ENCODE measurements around the gene RELL2.

The RELL2 gene

GRCh38 chr5:141628175-141628788 lies 8.5 kb upstream of the RELL2 start:
- TF ChIP-seq CTCF (IDR thresholded peaks at IDR 0.05; ENCODE audit: low read depth, low read length, poor library complexity, severe bottlenecking) (no peak), EZH2phosphoT487 (IDR thresholded peaks at IDR 0.05; ENCODE audit: borderline replicate concordance, low read length) (no peak)
- H3K4me3 ChIP-seq (ENCODE audit: low read length): no peak overlapping the region
- H3K27me3 ChIP-seq (ENCODE audit: control insufficient read depth, low read length): no peaks in the 10 kb centered on the region
- no peaks in the 10 kb centered on the region; the same call in 1 of the 2 replicates for H3F3A ChIP-seq (ENCODE audit: control insufficient read depth, insufficient read depth)
- H3K9me3 ChIP-seq (ENCODE audit: control insufficient read depth, insufficient read depth, low read length): no peaks in the 10 kb centered on the region
- no peak overlapping the region for H3K27ac ChIP-seq (ENCODE audit: low read depth, low read length)
- peaks cover 22% of the 10 kb centered on the region for H3K79me2 ChIP-seq (ENCODE audit: control insufficient read depth, low read length)
- no peaks in the 10 kb centered on the region for H4K20me1 ChIP-seq (ENCODE audit: control insufficient read depth, insufficient read depth, low read depth, low read length)
- no peak overlapping the region for H3K4me2 ChIP-seq (ENCODE audit: low read length)
- no peaks in the 10 kb centered on the region for H3K9me2 ChIP-seq (replicated peaks; ENCODE audit: control insufficient read depth, low read length)
- peaks cover 87% of the 10 kb centered on the region for H3K36me3 ChIP-seq (ENCODE audit: control insufficient read depth, low read length)
- H3K4me1 ChIP-seq (ENCODE audit: control insufficient read depth, low read length): peaks cover 4% of the 10 kb centered on the region

- no peak overlapping the region for H3K27ac ChIP-seq (ENCODE audit: low read depth, low read length)
- TF ChIP-seq CTCF (IDR thresholded peaks at IDR 0.05; ENCODE audit: low read depth, low read length, poor library complexity, severe bottlenecking) (no peak), EZH2phosphoT487 (IDR thresholded peaks at IDR 0.05; ENCODE audit: borderline replicate concordance, low read length) (no peak)
- H3K36me3 ChIP-seq (ENCODE audit: control insufficient read depth, low read length): peaks cover 86% of the 10 kb centered on the region
- H3K4me3 ChIP-seq (ENCODE audit: low read length): no peak overlapping the region
- H3F3A ChIP-seq (ENCODE audit: control insufficient read depth, insufficient read depth): no peaks in the 10 kb centered on the region
- peaks cover 14% of the 10 kb centered on the region; the same call in 1 of the 2 replicates for H4K20me1 ChIP-seq (ENCODE audit: control insufficient read depth, insufficient read depth, low read depth, low read length)
- H3K9me3 ChIP-seq (ENCODE audit: control insufficient read depth, insufficient read depth, low read length): no peaks in the 10 kb centered on the region
- no peaks in the 10 kb centered on the region for H3K9me2 ChIP-seq (replicated peaks; ENCODE audit: control insufficient read depth, low read length)
- H3K79me2 ChIP-seq (ENCODE audit: control insufficient read depth, low read length): peaks cover 43% of the 10 kb centered on the region
- H3K4me1 ChIP-seq (ENCODE audit: control insufficient read depth, low read length): peaks cover 18% of the 10 kb centered on the region
- no peak overlapping the region for H3K4me2 ChIP-seq (ENCODE audit: low read length)
- H3K27me3 ChIP-seq (ENCODE audit: control insufficient read depth, low read length): no peaks in the 10 kb centered on the region
Measured at GRCh38 chr5:141630570-141631140, 6.1 kb upstream of the RELL2 start.

- no peaks in the 10 kb centered on the region for H3K27me3 ChIP-seq (ENCODE audit: control insufficient read depth, low read length)
Measured at GRCh38 chr5:141632650-141633049, 4.1 kb upstream of the RELL2 start.

More at GRCh38 chr5:141632650-141633049, 4.1 kb upstream of the RELL2 start:
- peaks cover 62% of the 10 kb centered on the region for H3K79me2 ChIP-seq (ENCODE audit: control insufficient read depth, low read length)
- no peaks in the 10 kb centered on the region for H3F3A ChIP-seq (ENCODE audit: control insufficient read depth, insufficient read depth)
- H4K20me1 ChIP-seq (ENCODE audit: control insufficient read depth, insufficient read depth, low read depth, low read length): peaks cover 21% of the 10 kb centered on the region; the same call in 1 of the 2 replicates
- H3K27ac ChIP-seq (ENCODE audit: low read depth, low read length): no peak overlapping the region
- H3K36me3 ChIP-seq (ENCODE audit: control insufficient read depth, low read length): peaks cover 75% of the 10 kb centered on the region
- H3K9me2 ChIP-seq (replicated peaks; ENCODE audit: control insufficient read depth, low read length): no peaks in the 10 kb centered on the region
- peaks cover 23% of the 10 kb centered on the region for H3K4me1 ChIP-seq (ENCODE audit: control insufficient read depth, low read length)
- TF ChIP-seq EZH2phosphoT487 (IDR thresholded peaks at IDR 0.05; ENCODE audit: borderline replicate concordance, low read length) (no peak), CTCF (IDR thresholded peaks at IDR 0.05; ENCODE audit: low read depth, low read length, poor library complexity, severe bottlenecking) (no peak)
- H3K9me3 ChIP-seq (ENCODE audit: control insufficient read depth, insufficient read depth, low read length): no peaks in the 10 kb centered on the region
- no peak overlapping the region for H3K4me3 ChIP-seq (ENCODE audit: low read length)
- no peak overlapping the region for H3K4me2 ChIP-seq (ENCODE audit: low read length)

Measured in DOHH2 (cell line).